Ishikawa (cell line): ENCODE measurements around the gene CNOT6.

ENCODE experiments used
- CEBPB ChIP-seq: IDR thresholded peaks from 2 replicates; pipeline ENCODE4 v1.6.1; 2012
- CREB1 ChIP-seq: IDR thresholded peaks from 2 replicates; pipeline ENCODE4 v1.6.1; 2012; ENCODE audit warnings: low read depth
- EGR1 ChIP-seq: IDR thresholded peaks from 2 replicates; pipeline ENCODE4 v1.6.1; 2012
- EP300 ChIP-seq: IDR thresholded peaks from 2 replicates; pipeline ENCODE4 v1.6.1; 2012; ENCODE audit warnings: borderline replicate concordance
- FOXM1 ChIP-seq: IDR thresholded peaks from 2 replicates; pipeline ENCODE4 v1.6.1; 2012; ENCODE audit warnings: low read depth, borderline replicate concordance
- NFIC ChIP-seq: IDR thresholded peaks from 2 replicates; pipeline ENCODE4 v1.6.1; 2012
- RAD21 ChIP-seq: IDR thresholded peaks from 2 replicates; pipeline ENCODE4 v1.6.1; 2012; ENCODE audit warnings: low read depth
- TAF1 ChIP-seq: IDR thresholded peaks from 2 replicates; pipeline ENCODE4 v1.6.1; 2012; ENCODE audit warnings: low read depth, mild to moderate bottlenecking
- TCF12 ChIP-seq: IDR thresholded peaks from 2 replicates; pipeline ENCODE4 v1.6.1; 2012; ENCODE audit warnings: low read depth
- TEAD4 ChIP-seq: IDR thresholded peaks from 2 replicates; pipeline ENCODE4 v1.6.1; 2012
- YY1 ChIP-seq: IDR thresholded peaks from 2 replicates; pipeline ENCODE4 v1.6.1; 2012; ENCODE audit warnings: low read depth
- ZBTB7A ChIP-seq: IDR thresholded peaks from 2 replicates; pipeline ENCODE4 v1.6.1; 2012; ENCODE audit warnings: low read depth
- TF ChIP-seq, protein P1 (sequence below): IDR thresholded peaks from 2 replicates; pipeline ENCODE4 v1.6.1; 2012
- TF ChIP-seq, protein P2 (sequence below): IDR thresholded peaks from 2 replicates; pipeline ENCODE4 v1.6.1; 2012; ENCODE audit warnings: low read depth, mild to moderate bottlenecking
- TF ChIP-seq, protein P3 (sequence below): IDR thresholded peaks from 2 replicates; pipeline ENCODE4 v1.6.1; 2012

CNOT6 gene

DNA sequence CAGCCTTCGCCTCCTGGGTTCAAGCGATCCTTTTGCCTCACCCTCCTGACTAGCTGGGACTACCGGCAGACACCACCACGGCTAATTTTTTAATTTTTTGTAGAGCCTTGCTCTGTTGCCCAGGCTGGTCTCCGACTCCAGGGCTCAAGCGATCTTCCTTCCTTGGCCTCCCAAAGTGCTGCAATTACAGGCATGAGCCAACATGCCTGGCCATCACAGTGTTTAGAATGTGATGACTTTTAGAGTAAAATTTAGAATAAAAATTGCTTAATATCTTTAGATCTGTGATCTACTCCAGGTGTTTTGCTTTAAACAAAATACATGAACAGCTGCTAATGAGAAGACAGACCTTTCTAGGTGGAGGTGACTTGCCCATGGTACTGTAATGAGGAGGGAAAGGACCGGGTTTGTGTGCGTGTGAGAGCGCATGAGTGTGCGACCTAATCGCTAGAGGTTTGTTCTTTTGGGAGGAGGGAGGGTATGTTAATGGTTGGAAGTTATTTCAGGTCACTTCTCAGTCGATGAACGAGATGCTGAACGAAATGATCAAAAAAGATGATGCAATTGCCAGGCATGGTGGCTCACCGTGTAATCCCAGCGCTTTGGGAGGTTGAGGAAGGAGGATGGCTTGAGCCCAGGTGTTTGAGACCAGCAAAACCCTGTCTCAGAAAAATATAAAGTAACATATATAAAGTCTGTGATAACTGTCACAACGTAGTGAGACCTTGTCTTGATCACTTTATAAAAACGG, 2.0 kb downstream of the CNOT6 start:
- TF ChIP-seq EGR1, result no peak
- TF ChIP-seq, protein P1, sequence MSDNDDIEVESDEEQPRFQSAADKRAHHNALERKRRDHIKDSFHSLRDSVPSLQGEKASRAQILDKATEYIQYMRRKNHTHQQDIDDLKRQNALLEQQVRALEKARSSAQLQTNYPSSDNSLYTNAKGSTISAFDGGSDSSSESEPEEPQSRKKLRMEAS, result no peak
- no peak for TF ChIP-seq RAD21
- no peak for TF ChIP-seq CREB1
- TF ChIP-seq, protein P2, sequence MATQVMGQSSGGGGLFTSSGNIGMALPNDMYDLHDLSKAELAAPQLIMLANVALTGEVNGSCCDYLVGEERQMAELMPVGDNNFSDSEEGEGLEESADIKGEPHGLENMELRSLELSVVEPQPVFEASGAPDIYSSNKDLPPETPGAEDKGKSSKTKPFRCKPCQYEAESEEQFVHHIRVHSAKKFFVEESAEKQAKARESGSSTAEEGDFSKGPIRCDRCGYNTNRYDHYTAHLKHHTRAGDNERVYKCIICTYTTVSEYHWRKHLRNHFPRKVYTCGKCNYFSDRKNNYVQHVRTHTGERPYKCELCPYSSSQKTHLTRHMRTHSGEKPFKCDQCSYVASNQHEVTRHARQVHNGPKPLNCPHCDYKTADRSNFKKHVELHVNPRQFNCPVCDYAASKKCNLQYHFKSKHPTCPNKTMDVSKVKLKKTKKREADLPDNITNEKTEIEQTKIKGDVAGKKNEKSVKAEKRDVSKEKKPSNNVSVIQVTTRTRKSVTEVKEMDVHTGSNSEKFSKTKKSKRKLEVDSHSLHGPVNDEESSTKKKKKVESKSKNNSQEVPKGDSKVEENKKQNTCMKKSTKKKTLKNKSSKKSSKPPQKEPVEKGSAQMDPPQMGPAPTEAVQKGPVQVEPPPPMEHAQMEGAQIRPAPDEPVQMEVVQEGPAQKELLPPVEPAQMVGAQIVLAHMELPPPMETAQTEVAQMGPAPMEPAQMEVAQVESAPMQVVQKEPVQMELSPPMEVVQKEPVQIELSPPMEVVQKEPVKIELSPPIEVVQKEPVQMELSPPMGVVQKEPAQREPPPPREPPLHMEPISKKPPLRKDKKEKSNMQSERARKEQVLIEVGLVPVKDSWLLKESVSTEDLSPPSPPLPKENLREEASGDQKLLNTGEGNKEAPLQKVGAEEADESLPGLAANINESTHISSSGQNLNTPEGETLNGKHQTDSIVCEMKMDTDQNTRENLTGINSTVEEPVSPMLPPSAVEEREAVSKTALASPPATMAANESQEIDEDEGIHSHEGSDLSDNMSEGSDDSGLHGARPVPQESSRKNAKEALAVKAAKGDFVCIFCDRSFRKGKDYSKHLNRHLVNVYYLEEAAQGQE, result no peak

DNA sequence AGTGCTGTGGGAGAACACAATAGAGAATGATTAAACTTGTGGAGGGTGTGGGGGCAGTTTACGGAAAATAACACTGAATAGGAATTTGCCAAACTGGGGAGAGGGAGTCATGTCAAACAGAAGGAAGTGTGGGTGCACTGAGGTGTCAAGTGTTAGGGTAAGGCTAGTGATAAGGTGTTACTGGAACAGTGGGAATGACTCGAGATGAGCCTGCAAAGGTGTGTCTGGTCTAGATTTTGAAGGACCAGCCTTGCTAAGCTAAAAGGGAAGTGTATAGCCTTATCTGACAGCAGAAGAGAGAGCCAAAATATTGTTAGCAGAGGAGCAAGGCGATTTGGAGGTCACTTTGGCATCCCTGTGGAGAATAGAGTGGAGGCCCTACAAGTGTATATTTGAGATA, 4.2 kb downstream of the CNOT6 start:
- no peak for TF ChIP-seq ZBTB7A
- TF ChIP-seq TEAD4, result no peak
- no peak for TF ChIP-seq RAD21
- no peak for TF ChIP-seq CREB1
- TF ChIP-seq EP300, result no peak
- TF ChIP-seq CEBPB, result no peak
- TF ChIP-seq EGR1, result no peak
- TF ChIP-seq TCF12, result no peak
- TF ChIP-seq, protein P3, sequence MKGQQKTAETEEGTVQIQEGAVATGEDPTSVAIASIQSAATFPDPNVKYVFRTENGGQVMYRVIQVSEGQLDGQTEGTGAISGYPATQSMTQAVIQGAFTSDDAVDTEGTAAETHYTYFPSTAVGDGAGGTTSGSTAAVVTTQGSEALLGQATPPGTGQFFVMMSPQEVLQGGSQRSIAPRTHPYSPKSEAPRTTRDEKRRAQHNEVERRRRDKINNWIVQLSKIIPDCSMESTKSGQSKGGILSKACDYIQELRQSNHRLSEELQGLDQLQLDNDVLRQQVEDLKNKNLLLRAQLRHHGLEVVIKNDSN, result no peak
- no peak for TF ChIP-seq YY1
- TF ChIP-seq NFIC, result no peak
- TF ChIP-seq TAF1, result no peak

DNA sequence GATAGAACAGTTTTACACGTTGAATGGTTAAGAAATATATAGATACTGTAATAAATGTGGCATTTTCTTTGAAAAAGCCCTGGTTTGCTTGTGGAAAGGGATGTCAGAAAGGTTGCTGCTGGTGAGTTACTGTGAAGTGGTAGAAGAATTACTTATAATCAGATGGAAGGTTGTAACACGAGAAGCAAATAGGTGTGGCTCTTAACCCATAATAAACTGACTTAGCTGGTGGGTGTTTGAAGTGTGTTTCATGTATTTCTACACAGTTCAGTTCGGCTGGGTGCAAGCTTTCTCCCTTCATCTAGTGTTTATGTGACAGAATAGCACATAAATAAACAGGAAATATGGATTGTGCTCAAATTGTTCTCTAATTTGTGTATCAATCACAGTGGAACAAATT, 5.5 kb downstream of the CNOT6 start:
- TF ChIP-seq CREB1 (no peak), TCF12 (no peak), EGR1 (no peak), EP300 (no peak), YY1 (no peak), RAD21 (no peak), CEBPB (no peak), FOXM1 (no peak), TAF1 (no peak), TEAD4 (no peak), ZBTB7A (no peak), NFIC (no peak)
- TF ChIP-seq, protein P2, result no peak
- TF ChIP-seq, protein P3, result no peak
- TF ChIP-seq, protein P1, result no peak

DNA sequence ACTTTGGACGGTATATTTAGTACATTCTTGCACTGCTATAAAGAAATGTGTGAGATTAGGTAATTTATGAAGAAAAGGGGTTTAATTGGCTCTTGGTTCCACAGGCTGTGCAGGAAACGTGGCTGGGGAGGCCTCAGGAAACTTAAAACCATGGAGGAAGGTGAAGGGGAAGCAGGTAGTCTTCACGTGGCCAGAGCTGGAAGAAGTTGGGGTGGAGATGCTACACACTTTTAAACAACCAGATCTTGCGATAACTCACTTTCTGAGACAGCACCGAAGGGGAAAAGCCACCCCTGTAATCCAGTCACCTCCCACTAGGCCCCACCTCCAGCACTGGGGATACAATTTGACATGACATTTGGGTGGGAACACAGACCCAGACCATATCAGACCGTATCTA, 13.5 kb downstream of the CNOT6 start:
- TF ChIP-seq TEAD4, result no peak

DNA sequence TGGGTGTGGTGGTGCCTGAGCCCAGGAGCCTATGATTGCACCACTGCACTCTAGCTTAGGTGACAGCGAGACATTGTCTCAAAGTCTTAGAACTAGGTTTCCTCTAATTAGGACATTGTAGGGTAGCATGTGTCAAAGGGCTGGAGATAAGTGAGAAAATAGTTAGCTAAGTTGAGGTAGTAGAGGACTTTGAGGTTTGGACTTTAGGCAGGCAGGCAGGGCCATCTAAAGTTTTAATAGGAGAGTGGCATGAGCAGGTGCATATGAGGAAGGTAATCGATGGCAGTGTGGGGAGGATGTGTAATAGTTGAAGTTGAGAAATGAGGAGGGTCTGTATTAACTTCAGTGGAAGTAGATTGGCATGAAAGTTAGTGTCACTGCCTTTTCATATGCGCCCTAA, 21.1 kb downstream of the CNOT6 start:
- TF ChIP-seq YY1 (no peak), EP300 (no peak), CREB1 (no peak), NFIC (no peak), ZBTB7A (no peak), CEBPB (no peak), RAD21 (no peak), FOXM1 (no peak), TEAD4 (no peak), TCF12 (no peak), TAF1 (no peak), EGR1 (no peak)
- TF ChIP-seq, protein P3, result no peak
- TF ChIP-seq, protein P2, result no peak
